HG03175 (cell line): Measurements from ENCODE around the gene FSD1L.

Experiments
- ATAC-seq: cut with Tn5 transposase; IDR thresholded peaks from one replicate; pipeline ENCODE4 v1.9.1; 2021; ENCODE audit warnings: mild to moderate bottlenecking, moderate library complexity; ENCODE audit not compliant: unreplicated experiment

Gene FSD1L

DNA sequence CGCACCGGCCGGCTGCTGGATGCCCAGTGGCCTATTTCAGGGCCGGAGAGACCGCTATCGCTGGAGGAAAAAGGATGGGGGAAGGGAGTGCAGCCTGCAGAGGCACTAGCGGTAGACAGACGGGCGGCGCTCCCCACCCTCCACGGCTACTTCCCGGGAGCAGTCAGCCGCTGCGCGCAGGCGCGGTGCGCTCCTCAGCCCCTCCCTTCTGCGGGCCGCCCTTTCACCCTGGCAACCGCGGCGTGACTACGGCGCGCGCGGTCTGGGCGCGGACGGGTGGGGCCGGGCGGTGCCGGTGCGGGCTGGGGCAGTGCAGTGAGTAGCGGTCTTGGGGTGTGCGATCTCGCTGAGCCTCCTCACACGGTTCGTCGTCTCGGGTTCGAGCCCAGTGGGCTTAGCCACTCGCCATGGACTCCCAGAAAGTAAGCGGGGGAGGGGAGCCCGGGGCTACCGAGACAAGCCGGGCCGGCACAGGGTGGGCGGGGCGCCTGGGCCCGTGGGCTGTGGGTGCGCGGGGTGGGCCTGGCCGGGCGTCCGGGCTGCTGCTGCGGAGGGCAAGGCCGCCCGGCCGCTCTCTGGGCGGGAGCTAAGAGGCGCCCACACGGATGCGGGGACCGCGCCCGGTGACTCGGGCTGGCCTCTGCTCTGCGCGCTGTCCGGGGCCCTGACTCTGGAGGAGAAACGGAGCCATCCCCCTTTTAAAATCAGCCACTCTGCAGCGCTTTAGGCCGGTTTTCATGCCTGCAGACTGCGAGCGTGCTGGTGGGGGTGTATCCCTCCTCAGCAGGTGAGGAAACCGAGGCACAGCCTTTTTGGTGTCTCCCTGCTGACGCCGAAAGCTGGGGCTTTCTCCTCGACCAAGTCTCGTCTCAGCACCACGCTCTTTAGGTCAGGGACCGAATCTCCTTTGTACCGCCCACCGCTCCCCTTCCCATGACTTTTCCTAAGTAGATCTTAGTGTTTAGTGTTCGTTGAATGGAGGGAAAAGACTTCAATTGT lies at the start of gene FSD1L:
TSS of gene FSD1L (plus strand) at position 221 of the 999 bp plus-strand sequence. CDS start at position 408, 187 bp downstream.
- peak; percentile 94 for ATAC-seq

DNA sequence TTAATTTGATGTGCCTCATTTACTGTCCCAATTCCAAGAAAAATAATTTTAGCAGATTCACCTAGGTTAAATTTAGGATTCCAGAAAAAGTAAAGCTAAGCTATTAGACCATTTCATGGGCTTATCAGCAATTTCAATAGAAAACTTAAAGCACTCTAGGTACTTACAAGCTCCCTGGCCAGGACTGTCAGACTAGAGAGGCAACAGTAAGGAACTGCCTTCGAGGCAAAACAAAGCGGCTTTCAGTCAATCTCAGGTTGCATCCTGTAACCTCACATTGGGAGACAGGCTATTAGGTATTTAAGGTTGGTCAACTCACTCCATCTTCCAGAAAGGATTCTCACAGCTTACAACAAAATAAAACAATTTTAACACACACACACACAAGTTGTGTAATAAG lies 48.7 kb upstream of the FSD1L start:
- ATAC-seq, result no peak

DNA sequence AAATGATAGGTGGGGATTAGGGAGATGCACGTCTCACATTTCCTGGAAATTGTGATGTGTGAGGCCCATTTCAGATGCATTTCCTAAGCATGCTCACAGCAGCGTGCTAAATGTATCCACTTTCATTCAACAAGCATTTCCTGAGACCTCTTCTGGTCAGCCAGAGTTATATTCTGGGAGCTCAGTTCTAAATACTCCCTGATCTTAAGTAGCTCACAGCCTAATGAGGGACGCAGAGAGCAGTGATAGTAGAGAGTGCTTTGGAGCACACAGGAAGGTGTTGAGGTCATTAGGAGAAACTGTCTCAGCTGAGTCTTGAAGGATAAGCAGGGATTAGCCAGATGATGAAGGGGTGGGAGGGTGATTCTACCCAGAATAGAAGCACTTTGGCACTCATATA lies 46.2 kb upstream of the FSD1L start:
- ATAC-seq, result no peak

DNA sequence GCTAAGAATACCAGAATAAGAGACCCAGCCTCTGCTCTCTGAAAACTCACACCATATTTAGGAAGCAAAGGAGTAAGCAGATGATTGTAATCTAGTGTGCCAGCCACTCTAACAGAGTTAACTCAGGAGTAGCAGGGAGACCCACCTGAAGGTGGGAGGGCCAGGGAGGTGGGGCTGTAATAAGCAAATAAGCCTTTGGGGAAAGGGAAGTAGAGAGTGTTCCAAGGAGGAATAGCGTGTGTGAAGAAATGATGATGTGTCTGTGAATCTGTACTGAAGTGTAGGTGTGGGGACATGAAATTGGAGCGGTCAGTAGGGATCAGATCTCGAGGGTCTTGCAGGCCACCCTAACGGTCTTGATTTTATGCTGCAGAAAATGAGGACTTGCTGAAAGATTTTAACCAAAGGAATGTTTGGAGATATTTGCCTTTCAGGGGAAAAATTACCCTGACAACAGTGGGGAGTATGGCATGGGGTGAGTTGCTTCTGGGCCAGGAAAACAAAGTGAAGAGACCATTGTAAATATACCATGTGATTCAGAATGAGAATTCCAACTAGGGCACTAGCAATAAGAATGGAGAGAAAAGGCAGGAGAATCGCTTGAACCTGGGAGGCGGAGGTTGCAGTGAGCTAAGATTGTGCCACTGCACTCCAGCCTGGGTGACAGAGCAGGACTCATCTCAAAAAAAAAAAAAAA lies 44.1 kb upstream of the FSD1L start:
- no peak for ATAC-seq

DNA sequence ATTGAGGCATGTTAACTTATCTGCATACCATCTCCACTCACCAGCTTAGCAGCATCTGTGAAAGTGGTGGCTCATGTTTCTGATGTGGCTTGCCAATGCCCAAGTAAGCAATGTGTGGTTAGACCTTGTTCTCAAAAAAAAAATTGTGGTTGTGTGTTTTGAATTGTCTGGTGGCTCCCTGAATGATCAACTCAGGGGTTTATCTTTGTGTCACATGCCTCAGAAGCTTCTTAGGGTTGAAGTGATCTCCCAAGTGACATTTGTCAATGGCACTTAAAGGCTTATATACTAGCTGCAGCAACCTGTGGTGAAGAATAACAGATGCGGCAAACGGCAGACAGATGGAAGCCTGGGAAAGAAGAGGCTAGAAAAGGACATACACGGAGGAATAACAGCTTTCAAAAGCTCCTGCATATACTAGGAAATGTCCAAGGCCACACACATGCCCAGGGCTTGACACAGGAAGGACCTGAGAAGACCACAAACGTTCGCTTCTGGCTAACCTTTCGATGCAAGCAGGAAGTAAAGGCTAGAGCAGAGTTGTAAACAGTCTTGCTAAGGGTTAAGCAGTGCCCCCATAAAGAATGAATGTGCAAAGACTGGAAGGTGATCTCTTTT lies 42.2 kb upstream of the FSD1L start:
- peak; percentile 95 for ATAC-seq

DNA sequence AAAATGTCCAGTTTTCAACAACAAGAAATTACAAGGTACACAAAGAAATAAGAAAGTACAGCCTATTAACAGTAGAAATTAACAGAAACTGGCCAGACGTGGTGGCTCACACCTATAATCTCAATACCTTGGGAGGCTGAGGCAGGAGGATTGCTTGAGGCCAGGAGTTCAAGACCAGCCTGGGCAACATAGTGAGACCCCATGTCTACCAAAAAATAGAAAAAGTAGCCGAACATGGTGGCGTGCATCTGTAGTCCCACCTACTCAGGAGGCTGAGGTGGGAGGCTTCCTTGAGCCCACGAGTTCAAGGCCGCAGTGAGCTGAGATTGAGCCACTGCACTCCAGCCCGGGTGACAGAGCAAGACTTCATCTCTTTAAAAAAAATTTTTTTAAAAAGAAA lies 41.5 kb upstream of the FSD1L start:
- ATAC-seq, result no peak

DNA sequence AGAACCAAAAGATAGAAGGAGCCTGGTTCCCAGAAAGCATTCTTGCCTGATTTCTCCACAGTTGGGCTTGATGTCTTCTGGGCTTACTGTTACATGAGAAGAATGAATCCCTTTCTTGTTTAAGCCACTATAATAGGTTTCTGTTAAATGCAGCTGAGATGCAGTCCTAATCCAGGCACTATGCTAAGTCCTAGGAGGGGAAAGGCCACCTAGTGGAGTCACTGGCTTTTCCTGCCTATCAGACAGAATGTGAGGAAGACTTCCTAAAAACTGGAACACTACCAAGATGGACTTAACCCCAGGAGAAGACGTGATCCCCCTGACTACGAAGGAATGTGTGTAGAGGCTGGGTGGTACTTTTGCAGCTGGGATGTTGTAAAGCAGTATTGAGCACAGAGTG lies 34.3 kb upstream of the FSD1L start:
- ATAC-seq, result no peak

DNA sequence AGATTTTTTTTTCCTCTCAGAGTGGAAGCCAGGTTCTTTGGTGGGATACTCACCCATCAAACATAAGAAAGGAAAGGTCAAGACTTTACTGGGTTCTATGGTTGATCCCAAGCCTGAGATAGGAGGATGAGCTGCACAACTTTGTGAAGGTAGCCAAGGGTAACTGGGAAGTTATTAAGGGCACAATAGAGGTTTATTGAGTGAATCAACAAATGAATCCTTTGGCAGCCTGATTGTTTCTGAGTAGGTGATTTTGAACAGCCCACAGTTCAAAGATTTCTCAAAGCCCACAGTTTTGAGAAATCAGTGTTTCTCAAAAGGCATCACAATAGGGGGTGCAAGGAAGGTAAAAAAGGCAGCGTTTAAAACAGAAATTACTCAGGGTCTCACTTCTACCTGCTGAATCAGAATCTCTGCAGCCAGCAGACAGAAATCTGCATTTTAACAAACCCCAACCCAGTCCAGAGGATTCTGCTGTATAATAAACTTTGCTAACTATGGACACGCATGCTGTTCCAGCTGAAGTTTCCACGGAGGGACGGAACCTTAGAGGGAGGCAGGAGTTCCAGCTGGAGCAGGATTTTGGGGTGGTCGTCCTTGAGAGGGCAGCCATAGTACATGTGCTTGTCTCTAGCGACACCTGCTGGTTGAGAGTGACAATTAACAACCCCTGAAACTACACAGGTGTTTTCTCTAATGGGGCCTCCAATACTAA lies 32.7 kb upstream of the FSD1L start:
- ATAC-seq, result peak; percentile 71

DNA sequence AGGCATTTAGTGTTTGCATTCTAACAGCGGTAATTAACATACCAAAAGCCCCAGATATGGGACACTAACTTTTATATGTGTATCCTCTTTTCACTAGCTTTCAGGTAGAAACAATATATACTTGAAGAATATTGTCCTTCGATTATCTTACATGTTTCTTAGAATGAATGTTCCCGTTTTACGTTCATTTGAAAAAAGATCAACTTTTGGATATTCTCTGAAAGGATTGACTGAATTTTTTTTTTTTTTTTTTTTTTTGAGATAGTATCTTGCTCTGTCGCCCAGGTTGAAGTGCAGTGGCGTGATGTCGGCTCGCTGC lies 32.2 kb upstream of the FSD1L start:
- no peak for ATAC-seq

DNA sequence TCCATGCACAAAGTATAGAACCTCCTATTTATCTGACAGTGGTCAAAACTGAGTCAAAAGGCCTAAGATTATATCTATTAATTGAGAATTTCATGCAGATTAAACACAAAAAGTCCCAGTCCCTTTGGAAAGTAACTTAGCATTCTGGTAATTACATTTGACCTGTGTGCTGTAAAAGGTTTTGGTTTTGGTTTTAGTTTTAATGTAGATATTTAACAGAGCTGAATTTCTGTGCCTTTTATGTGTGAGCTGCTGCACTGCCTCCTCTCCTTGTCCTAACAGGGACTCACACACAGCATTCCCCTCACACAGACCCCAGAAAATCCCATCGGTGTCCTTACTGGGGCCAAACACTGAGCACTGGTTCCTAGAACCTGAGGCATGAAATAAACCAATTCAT lies 31.0 kb upstream of the FSD1L start:
- peak; percentile 68 for ATAC-seq

DNA sequence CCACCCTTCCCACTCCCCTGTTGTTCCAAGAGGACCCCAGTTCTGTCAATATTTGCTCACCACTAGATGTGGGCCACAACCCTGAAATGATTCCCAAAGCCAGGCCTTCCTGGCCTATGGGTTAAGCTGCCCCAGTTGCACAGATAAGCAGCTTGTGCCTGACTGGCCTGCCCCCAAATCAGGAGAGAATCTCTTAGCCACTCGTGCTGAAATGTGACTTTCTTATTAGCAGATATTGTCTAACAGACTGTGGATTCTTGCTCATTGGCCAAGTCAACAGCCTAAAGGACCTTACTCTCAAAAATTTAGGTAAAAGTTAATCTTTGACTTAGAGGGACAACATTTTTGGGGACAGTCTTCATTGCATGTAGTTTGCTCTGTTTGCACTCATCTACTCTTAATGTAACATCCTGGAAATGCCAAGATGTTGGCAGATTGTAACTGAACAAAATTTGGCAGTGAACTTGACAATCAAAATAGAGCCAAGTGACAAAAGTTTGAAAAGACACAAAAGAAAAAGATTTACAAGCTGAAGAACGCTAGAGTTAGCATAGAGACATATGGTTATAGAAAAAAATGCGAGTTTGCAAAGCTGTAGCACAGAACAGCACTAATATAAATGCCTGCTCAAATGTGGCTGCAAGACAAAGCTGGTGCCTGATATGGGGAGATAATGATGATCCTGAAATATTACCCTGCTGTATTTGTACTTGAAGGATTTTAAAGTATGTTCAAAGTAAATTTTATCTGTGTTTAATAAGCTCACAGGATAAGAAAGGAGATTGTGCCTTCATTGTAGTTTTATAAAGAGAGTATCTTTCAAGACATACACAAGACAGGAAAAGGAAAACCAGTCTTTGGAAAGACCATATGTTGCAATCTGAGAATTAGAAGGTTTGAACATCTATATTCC lies 29.0 kb upstream of the FSD1L start:
- no peak for ATAC-seq

DNA sequence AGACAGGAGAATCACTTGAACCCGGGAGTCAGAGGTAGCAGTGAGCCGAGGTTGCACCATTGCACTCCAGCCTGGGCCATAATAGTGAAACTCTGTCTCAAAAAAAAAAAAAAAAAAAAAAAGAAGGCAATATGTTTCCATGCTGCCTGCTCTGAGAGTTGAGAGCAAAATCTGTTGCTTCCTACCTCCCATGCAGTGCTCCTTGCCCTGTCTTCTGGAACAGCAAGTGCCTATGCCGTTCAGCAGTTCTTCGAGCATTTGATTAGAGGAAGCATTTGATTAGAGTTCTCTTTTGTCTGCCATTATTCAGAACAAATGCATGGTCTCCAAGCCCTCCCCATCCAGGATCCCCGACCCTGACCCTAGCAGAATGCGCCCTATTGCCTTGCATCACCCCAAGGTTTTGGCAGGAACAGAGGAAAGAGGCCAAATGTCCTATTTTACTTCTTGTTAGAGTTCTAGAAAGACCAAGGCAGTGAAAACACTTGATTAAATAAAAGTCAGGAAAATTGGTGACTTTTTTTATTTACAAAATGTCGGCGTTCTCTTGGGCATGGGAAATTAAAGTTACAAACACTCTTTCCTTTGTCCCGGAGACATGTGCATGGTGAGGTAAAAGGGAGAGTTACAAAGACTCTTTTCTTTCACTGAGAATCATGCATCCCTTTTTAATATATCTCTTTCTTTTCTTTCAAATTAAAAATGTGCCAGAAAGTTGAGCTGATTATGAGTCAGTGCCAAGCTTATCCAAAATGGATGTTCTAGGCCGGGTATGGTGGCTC lies 27.8 kb upstream of the FSD1L start:
- ATAC-seq, result no peak

DNA sequence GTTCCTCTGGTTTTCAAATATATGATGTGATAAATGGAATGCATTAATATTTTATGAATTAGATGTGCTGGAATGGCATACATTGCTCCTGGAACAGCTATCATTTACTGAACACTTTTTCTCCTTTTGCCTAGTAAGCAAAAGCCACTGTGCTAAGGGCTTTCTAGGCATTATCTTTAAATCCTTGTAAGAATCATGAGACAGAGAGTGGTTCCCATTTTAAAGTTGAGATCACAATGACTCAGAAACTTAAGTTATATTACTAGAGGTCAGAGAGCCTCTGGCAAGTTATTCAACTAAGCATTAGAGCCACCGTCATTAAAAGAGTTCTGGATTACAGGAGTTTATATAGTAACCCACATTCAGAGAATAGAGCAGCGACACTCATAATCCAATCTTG lies 26.7 kb upstream of the FSD1L start:
- no peak for ATAC-seq

DNA sequence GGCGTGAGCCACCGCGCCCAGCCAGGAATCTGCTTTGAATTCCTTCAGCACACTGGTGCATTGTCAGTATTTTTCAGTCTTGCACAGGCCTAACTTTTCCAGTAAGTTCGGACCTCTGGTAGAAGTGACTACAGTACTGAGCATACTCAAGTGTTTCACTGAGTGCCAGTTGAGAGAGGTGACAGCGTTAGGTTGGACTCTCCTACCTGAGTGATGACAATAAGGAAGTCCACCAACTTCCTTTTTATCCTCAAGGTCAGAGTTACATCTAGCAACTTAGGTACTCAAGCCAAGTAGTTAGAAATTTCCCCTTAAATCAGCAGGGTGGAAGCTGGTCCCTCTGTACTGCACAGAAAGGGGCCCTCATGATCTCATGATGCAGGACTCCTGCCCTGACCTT lies 26.0 kb upstream of the FSD1L start:
- no peak for ATAC-seq

DNA sequence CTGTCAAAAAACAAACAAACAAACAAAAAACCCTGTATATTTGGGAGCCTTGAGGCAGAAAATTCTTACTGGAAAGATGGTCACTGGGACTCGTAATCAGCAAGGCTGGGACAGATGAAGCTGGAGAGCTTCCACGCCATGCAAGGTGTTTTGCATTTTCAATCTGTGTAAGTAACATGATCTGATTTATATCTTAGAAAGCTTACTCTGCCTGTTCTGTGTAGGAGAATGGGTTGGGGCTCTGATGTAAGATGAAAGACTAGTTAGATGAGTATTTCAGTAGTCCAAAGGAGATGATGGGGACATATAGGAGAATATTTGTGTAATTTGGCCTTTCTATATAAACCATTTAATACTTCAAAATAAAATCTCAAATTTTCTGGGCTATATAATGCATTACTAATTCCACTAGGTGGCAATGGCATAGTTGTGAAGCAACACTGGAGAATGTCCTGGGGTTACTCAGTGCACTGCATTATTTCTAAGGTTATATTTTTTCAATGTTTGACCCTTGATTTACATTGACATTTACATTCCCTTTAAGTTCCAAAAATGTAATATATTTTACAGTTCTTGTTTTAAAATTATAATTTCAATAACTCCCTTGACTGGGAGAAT lies 21.9 kb upstream of the FSD1L start:
- ATAC-seq, result peak; percentile 75

DNA sequence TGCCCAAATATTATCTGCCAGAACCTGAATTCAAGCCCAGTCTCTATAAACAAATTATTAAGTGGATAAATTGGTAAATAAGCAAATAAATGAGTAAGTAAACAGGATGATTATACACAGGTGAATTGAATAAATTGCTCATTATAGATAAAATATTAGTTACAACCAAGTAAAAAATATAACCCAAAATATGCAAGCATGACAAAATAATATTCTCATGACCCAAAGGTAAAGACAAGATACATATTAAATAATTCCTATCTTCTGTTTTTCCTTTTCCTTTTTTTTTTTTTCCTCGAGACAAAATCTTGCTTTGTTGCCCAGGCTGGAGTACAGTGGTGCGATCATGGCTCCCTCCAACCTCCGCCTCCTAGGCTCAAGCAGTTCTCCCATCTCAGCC lies 21.2 kb upstream of the FSD1L start:
- no peak for ATAC-seq

DNA sequence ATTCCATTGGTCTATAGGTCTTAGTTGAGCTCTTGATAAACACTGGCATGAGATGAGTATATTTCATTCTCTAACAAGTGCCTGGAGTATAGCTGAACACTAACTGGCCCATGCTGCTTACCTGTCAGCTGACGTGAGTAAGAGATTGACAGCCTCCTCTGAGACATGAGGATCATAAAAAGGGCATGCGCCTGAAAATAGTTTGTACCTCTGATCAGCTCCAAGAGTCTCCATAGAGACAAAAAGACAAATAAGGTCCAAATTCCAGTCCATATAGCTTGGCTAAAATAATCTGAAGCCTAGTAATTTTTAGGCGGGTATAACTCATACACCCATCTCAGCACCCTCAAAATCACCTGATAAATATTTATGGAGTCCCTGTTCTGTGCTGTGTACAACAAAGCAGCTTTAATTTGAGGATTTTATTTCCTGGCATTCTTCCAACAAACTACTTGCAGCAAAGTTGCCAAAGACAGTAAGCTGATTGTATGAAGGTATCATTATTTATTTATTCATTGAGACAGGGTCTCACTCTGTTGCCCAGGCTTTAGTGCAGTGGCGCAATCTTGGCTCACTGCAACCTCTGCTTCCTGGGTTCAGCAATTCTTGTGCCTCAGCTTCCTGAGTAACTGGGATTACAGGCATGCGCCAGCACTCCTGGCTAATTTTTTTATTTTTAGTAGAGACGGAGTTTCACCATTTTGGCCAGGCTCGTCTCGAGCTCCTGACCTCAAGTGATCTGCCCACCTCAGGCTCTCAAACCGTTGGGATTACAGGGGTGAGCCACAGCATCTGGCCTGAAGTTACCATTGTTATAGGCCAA lies 16.2 kb upstream of the FSD1L start:
- ATAC-seq, result no peak

DNA sequence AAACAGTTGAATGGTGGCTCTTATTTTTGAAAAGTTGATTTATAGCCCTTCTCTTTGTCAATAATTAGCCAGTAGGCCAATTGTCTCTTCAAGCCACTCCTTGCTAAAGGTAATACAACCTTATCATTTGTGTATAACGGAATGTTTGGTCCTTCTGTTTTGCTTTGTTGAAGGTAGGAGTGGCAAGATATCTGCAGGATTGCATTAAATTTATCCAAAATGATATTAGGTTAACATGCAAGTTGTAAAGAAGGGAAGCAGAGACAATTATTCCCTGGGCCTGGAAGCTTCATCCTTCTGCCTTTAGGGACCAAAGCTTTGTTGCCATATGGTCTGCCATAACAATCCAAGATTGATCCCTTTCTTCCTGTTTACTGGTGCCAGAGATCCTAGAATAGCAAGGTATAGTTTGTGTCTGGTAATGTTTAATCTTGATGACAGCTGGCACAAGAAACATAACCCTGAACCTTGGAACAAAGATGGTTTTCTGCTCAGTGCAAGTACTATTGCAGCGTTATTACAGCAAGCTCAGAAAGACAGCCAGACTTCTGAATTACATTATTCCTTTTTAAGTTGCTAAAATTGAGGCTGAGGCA lies 15.5 kb upstream of the FSD1L start:
- ATAC-seq, result no peak
